Epithelial cell of proximal tubule (primary cell): ENCODE data around the gene FOXF2. TPM values are rescaled to one million over a fixed set of nuclear protein-coding genes. Genes with fewer than 3 reads are reported as not detected.

Experiments
- DNase-seq: peaks from one replicate; pipeline ENCODE4 v3.0.0-alpha.2; 2011; ENCODE audit warnings: low read depth
- H3K4me3 ChIP-seq: 2 replicates; pipeline ENCODE4 v1.5.1; 2011; ENCODE audit warnings: low read depth, mild to moderate bottlenecking, low read length
- total RNA-seq: library from RNA; depleted of rRNA; stranded (reverse); fragments of >200 nt; gene quantifications from 2 replicates; pipeline ENCODE4 v1.2.3, GENCODE V29; 2015
- TF ChIP-seq, protein P1 (sequence below): conservative IDR thresholded peaks from 2 replicates; pipeline ENCODE4 v1.5.1; 2012; ENCODE audit warnings: low read depth, mild to moderate bottlenecking, low read length

Gene FOXF2
- total RNA-seq, 1 donor from 2014 or later, result not detected

DNA sequence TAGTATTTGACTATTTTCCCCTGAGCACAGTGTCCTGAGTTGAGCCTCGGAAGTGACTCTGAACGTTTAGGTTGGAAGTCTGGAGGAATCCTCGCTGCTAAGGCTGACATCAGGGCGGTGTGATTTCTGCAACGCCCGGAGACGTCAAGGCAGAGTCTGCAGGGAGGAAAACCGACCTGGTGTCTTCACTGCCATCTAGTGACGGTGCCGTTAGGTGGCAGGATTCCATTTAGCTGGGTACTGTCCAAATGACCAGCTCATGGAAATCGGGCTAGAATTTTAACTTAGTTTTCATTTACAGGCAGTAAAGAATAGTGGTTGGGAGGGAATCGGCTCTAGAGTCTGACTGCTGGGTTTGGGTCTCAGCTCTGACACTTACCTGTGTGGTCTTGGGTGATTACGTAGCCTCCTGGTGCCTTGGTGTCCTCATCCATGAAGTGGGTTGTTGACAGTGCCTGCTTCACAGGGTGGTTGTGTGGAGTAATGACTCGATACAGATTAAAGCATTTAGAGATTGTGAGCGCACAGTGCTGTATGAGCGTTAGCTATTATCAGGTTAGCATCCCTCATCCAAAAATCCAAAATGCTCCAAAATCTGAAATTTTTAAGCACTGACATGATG lies 35.0 kb downstream of the FOXF2 start:
- no peak overlapping the region for H3K4me3 ChIP-seq
- DNase-seq, result peak; percentile 7
- TF ChIP-seq, protein P1, sequence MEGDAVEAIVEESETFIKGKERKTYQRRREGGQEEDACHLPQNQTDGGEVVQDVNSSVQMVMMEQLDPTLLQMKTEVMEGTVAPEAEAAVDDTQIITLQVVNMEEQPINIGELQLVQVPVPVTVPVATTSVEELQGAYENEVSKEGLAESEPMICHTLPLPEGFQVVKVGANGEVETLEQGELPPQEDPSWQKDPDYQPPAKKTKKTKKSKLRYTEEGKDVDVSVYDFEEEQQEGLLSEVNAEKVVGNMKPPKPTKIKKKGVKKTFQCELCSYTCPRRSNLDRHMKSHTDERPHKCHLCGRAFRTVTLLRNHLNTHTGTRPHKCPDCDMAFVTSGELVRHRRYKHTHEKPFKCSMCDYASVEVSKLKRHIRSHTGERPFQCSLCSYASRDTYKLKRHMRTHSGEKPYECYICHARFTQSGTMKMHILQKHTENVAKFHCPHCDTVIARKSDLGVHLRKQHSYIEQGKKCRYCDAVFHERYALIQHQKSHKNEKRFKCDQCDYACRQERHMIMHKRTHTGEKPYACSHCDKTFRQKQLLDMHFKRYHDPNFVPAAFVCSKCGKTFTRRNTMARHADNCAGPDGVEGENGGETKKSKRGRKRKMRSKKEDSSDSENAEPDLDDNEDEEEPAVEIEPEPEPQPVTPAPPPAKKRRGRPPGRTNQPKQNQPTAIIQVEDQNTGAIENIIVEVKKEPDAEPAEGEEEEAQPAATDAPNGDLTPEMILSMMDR, result peak; percentile 78

DNA sequence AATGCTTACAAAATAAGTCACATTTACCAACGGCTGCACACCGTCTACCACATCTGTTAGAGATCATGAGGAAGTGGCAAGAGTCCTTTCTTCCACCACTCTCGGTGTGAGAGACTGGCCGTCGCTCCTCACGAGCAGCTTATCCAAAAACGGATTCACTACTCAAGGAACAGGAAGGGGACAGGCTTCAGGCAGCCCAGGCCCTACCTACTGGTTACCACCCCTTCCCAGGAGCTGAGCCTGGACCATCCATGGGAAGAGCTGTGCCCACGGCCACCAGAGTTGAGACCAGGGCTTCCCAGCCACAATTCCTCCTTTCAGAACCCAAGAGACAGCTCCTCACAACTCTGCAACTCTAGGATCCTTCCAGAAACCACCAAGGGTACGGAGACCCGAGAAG lies 37.0 kb downstream of the FOXF2 start:
- DNase-seq, result no peak
- TF ChIP-seq, protein P1, result no peak
- no peak overlapping the region for H3K4me3 ChIP-seq

DNA sequence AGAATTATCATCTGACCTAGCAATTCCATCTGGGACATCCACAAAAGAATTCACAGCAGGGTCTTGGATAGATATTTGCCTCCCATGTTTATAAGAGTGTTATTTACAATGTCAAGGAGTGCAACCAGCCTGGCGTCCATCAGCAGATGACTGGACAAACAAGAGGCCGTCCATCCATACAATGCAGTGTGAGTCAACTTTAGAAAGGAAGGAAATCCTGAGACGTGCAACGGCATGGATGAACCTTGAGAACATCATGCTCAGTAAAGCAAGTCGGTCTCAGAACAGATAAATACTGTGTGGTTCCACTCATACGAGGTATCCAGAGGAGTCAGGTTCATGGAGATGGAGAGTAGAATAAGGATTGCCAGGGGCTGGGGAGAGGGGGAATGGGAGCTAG lies 46.4 kb downstream of the FOXF2 start:
- TF ChIP-seq, protein P1, result no peak
- DNase-seq, result no peak
- H3K4me3 ChIP-seq, result no peak overlapping the region

DNA sequence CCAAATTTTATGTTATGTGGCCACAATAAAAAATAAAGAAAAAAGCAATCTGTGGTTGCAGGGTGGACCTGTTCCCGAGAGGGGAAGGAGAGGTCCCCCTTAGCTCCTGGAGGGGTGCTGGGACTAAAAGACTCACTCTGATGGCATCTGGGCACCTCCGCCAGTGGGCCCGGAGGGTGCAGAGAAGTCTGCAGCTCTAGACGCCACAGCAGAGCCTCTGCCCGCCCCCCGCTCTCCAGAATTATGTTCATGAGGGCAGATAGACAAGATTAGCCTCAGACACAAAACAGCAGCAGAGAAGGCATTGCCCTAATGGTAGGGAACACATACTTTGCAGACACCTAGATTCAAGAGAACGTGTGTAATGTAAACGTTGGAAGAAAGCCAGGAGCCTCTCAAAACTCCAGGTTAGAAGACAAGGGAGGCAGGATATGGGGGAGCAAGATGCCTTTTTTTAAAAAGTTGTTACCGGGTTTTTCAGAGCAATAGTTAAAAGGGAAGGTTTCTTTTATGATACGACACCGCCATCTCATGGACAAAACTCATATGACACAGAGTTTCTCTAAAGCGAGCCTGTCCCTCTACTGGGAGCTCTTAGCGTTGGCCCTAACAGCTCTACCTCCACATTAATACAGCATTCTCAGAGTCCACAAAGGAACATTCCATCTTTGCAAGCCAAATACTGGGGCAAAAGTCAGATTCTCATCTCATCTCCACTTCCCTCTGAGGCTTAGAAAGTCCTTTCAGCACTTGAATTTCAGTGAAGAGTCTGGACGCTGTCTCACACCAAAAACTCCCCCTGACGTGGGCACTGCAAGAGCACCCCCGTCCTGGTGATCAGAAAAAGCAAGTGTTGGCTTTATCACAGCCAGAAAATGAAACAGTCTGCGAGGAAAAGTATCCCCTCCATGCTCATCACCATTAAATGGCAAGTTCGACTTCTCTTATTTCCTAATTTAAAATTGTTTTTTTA lies 47.2 kb downstream of the FOXF2 start:
- TF ChIP-seq, protein P1, result peak; percentile 74
- DNase-seq, result peak; percentile 19
- H3K4me3 ChIP-seq, result no peak overlapping the region

DNA sequence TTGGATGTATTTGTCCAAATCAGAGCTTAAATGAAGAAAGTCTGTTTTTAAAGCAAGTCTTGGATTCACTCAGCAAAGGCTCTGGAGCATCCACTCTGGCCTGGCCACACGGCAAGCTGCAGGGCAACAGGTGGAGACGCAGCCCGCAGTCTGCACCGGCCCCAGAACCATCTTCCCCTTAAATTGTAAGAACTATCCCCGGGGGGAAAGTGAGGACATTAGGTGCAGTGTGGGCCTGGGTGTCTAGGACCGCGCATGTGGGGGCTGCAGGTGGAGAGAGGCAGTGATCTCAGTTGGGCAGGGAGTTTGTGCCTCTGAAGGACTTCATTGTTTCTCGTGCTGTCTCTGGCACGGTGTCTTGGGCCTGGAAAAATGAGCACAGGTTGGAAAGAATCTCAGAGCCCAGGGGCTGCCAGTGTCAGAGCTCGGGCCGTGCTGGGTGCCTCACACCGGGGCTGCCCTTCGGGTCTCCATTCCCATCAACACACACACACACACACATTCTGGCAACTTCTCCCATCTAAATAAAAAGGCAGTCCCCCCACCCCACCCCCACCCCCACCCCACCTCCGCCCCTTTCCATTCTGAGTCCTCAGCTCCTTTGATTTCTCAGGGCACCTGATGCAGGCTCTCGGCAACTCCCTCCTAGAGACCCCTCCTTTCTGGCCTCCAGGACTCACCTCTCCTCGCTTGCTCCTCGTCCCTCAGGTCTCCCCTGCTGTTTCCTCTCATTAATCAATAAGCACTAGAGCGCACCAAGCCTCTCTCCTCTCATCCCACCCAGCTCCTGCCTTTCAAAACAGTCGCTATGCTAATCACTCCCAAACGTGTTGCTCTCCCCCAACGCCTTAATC lies 48.4 kb downstream of the FOXF2 start:
- H3K4me3 ChIP-seq, result no peak overlapping the region
- TF ChIP-seq, protein P1, result no peak
- DNase-seq, result no peak

DNA sequence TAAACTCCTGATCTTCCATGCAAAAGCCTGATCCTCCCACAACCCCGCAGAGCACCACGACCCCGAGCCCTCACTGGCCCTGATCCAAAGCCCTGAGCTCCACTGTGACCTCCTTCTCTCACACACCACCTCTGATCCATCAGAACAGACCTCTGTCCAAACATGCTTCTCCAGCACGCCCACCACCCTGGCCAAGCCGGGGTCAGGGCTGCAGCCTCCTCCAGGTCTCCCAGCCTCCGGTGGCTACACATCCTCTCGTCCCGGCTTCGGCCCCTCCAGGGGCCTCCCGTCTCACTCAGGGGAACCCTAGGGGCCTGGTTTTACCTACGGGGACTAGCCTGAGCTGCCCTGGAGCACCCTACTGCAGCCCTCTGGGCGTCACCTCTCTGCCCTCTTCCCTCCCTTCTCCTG lies 49.1 kb downstream of the FOXF2 start:
- TF ChIP-seq, protein P1, result no peak
- no peak for DNase-seq
- no peak overlapping the region for H3K4me3 ChIP-seq
